ENCODE measurements around the gene RPL4.
"Not testable (repeated sequence)": the region's sequence is repeated elsewhere in the genome, so short reads cannot be mapped to it uniquely, and the experiment has no call there.

Gene RPL4

DNA sequence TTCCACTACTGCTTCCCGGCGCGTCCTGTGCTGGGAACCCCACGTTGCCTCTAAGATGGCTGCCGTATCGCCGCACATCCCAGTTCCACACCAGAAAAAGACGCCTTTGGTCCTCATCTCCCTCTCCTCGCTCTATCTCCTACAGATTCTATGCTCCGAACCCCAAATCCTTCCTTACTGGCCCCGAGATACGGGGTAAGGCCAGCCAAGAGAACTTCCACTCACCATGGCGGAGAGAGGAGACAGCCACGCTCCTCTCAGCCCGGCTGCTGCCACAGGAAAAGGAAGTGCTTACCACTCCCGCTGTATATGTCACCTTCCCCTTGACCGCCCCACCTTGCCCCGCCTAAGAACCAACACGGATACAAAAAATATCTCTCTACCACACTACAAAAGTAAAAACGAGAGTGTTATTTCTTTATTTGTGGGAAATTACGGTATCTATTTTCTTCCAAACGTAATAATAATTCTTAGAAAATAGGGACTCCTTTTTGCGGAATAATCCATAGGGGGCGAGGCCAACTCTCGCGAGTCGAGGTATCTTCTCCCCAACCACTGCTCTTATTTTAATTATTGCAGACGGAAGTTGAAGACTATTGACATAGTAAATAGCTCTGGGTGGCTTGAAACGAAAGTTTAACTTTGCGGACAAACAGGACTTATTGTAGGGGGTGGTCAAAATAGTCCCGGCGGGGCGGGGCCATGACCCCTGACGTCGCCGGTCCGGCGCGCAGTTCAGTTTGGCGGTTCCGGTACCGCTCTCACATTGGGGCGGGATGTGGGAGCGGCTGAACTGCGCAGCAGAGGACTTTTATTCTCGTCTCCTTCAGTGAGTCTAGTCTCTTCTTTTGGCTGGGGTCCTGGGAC is at the start of gene RPL4, which contains the start of gene ZWILCH:
Gene RPL4 (minus strand): TSS at position 293 of the 867 bp plus-strand sequence. CDS start 65 bp downstream, at position 228.
Gene ZWILCH (plus strand): TSS at position 764 of the 867 bp plus-strand sequence. CDS start 13 bp downstream, at position 777.
- DNase-seq, result peak; percentile 78

DNA sequence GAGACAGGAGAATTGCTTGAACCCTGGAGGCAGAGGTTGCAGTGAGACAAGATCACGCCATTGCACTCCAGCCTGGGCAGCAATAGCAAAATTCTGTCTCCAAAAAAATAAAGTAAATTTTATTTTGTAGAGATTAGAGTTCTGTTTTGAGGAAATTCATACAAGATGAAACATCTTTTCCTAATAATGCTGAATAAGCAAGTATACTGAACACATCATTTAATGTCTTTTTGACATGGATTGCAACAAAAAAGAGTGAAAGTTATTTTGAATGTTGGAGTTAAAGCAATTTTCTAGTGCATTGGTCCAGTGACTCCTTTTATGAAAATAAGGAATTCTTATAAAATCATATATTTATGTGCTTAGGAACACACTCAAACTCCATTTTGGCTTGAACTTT is 40.6 kb upstream of the RPL4 start:
- DNase-seq, result no peak

DNA sequence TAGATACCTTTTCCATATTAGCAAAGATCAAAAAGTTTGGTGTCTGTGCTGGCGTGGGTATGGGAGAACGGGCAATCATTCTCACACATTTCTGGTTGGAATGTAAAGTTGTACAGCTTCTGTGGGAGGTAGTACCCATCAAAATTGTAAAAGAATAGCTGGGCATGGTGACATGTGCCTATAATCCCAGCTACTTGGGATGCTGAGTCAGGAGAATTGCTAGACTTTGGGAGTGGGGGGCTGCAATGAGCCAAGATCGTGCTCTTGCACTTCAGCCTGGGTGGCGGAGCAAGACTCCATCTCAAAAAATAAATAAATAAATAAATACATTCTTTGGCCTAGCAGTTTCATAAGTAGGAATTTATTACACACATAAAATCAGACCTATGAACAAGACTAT is 38.2 kb upstream of the RPL4 start:
- DNase-seq, result no peak

DNA sequence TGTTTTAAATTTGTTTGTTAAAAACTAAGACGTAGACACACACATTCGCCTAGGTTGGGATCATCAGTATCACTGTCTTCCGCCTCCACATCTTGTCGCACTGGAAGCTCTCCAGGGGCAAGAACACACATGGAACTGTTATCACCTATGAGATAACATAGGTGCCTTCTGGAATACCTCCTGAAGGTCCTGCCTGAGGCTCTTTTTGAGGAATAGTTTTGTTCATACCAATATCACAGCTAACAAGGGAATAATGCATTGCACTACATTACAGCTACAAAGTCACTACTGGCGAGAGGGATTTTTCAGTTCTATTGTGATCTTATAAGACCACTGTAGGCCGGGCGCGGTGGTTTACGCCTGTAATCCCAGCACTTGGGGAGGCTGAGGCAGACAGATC is 30.4 kb upstream of the RPL4 start:
- no peak for DNase-seq

DNA sequence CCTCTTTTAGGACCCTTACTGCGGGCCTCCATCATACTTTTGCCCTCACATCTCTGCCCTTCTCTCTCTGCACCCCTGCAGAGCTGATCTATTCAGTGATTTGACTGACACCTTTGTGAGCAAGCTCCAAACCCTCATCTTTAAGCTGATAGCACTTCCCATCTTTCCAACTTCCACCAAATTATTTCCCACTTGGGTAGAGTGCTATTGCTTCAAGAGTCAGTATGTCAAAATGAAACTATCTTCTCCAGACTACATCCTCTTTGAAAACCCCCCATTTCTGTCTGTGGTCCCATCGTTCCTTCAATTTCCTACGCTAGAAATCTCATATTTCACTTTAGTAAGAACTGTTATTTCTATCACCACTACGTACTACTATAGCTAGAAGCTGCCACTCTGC is 20.2 kb upstream of the RPL4 start:
- DNase-seq, result no peak

DNA sequence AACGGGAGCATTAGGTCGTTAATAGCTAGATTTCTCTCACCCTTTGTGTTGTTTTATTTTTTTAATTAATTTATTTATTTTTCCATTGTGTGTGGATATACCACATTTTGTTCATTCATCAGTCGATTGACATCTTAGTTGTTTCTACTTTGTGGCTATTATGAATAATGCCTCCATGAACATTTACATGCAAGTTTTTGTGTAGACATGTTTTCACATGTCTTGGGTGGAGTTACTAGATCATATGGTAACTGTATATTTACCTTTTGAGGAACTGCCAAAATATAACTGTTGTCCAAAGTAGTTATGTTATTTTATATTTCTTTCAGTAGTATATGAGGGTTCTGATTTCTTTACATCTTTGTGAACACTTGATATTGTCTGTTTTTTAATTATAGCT is 19.3 kb upstream of the RPL4 start:
- DNase-seq, result no peak

DNA sequence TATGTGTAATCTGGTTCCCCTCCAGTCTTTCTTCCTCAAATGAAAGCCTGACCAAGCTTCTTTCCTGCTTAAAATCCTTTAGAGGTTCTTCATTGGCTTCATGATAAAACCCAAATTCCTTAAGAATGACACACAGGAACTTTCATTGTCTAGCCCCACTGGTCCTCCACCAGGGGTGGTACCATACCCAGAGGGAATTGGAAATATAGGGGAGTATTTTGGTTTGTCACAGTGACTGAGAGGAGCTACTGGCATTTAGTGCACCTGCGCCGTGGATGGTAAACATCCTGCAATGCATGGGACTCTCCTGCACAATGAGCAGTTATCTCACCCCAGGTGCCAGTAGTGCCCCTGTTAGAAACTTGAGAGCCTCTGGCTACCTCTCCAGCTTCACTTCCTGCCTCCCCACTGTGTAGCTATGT is 11.3 kb upstream of the RPL4 start:
- DNase-seq, result no peak

DNA sequence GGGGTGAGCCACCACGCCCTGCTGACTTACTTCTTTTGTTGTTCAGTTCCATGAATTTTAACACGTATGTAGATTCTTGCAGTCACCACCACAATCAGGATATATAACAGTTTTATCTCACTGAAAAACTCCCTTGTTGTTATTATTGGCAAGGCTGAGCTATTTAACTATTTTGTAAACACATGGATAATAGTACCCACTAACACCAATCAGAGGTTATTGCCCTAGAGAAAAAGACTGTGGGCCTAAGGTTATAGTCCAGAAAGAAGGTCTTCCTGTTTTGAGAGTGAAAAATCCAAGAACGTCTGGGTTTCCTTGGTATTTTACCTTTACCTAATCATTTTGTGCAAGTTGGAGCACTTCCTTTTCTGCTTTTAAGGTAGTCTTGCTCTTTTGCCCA is 9.9 kb upstream of the RPL4 start:
- DNase-seq, result no peak

DNA sequence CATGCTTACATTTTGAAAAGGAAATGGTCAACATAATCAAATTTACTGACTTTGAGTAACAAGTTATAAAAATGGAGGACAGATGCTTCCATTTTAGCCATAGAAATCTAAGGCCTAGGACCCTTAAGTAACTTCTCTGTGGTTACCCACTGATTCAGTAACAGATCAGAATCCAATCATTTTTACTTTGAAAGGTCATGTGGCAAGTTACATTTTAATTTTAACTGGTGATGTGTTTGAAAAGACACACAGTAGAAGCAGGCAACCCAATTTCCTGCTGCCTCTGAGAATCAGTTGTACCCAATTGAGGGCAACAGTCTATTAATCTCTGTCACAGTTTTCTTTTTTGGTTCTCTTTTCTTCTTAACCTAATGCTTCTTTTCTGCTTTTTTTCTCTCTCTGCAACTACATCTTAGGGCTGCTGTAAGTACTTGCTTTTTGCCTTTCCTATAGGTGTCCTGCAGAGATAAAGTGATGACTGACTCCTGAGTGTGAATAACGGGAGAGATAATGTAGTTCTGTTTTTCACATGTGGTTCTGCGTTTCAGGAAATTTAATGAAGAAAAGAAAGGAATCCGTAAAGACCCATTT is 3.7 kb upstream of the RPL4 start:
- no peak for DNase-seq

DNA sequence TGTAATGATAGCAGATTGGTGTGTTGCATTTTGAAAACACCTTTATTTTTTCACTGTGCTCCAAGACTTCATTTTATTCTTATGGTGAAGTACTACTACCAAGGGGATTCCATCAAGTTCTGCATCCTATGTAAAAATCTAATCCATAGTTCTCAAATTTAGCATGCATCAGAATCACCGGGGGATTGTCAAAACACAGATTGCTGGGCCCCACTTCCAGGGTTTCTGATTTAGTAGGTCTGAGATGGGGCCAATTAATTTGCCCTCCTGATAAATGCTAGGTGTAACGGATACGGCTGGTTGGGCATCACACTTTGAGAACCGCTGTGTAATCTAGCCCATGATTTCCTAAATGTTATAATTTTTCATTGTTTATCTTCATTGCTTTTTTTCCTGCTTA is 1.2 kb upstream of the RPL4 start:
- no peak for DNase-seq

DNA sequence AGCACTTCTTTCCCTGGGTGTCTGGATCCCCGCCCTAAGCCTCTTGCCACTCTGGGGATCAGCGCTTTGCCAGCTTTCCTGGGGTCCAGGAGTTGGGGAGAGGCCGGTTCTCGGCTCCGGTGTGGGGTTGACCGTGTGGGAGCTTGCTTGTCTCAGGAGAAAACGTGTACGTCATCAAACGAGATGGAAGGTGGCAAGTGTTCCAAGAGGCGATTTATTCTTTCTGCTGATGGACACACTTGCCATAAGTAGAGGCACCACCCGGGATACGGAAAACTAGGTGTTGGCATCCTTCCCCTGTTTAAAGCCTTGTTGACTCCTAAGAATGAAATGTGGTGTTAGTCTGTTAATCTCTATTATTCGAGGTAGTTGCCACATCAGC is 766 bp upstream of the RPL4 start:
- DNase-seq, result peak; percentile 63

DNA sequence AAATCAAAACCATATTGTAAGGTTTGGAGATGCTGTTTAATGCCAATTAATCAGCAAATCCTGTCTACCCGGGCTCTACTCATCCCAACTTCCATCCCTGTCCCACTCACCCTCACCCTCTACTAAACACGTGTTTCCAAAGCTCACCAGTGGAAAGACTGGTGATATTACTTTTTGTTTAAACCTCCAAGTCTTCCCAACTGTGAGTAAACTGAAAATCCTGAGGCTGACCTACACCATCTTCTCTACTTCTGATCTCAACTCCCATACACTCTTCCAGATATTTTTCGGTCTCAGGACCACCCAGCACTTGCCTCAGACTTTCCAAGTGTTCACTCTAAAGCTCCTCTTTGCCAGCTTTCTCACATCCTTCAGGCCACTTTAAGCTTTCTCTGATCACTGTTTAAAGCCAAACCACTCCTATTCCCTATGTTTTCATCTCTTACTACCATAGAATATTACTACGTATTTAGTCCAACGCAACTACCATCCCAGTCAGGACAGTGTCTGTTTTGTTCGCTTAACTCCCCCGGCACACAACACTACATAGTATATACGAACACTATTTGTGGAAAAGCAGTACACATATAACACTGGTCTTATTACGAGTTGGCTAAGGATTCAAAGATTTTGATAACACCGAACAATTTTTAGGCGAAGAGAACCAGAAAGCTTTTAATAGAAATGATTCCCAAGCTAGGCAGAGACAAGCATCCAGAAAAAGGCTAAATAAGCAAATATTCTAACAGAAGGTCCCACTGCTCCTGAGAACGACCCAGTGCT is 684 bp downstream of the RPL4 start:
- no peak for DNase-seq

DNA sequence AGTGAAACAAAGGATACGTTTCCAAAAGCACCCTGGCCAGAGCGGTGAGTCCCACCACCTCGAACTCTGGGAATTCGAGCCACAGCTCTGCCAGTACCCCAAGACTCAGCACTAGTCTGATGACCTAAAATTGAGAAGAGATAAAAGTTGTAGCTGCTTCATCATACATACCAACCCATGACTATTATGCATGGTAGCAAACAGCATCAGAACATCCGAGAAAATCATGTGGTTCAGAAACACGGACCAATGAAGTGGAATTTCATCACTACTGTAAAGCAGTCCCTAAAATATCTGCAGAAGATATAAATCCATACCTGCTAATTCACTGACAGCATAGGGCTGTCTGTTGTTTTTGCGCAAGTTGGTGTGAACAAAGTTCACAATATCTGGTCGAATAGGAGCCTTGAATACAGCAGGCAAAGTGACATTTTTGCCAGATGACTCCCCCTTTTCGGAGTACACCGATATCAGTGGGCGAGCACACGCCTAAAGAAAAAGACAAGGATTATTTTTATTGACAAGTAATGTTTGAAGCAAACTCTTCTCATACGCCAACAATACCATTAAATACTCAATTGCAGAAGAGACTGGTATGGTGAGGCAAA is 1.5 kb downstream of the RPL4 start:
- DNase-seq, result not testable (repeated sequence)

DNA sequence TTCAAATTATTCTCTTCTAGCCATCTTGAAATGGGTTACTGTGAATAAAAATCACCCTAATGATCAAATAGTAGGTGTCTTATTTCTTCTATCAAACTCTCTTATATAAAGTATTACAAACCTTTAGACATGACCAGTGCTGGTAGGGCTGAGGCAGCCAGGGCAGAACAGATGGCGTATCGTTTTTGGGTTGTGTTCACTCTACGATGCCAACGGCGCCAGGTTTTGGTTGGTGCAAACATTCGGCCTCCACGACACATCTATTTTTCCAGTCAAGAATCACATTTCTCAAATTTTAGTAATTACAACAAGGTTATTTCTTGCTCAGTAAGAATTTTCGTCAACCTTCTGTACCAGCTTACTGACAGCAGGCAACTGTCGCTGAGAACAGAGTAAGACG is 2.2 kb downstream of the RPL4 start:
- no peak for DNase-seq

DNA sequence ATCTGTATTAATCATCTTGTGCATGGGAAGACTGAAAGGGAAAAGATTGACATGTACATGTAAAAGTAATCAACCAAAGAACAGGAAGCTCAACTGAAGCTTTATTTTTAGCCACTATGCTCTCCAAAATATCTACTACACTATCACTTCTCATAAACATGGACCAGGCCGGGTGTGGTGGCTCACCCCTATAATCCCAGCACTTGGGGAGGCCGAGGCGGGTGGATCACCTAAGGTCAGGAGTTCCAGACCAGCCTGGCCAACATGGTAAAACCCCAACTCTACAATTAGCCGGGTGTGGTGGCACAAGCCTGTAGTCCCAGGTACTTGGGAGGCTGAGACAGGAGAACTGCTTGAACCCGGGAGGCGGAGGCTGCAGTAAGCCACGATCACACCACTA is 4.3 kb downstream of the RPL4 start:
- DNase-seq, result not testable (repeated sequence)

DNA sequence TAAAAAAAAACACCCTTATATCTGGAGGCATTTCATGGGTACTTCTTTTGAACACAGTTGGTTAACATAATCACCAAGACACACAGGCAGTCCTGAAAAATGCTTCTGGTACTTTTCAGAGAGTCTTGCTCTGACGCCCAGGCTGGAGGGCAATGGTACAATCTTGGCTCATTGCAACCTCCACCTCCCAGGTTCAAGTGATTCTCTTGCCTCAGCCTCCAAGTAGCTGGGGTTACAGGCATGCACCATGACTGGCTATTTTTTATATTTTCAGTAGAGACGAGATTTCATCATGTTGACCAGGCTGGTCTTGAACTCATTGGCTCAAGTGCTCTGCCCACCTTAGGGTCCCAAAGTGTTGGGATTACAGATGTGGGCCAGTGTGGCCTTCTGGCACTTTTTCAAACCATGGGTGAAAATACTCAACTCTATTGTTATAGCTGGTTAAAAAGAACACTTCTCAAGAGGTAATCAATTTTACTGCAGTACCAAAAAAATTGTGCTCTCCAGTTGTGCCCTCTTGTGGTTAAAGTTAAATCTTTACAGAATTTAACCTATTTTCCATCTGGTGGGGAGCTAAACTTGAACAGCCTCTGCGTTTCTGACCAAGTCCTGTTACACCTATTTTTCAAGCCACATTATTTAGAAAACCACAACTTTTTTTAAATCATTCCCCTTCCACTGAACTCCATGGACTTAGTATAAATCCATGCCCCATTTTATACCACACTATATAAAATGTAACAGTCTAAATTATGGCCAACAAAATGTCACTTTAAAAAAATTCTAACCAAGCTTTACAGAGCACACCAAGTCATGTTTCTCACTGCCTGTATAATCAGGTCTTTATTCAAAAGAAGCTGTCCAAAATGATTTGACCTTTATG is 5.9 kb downstream of the RPL4 start:
- peak; percentile 36 for DNase-seq

DNA sequence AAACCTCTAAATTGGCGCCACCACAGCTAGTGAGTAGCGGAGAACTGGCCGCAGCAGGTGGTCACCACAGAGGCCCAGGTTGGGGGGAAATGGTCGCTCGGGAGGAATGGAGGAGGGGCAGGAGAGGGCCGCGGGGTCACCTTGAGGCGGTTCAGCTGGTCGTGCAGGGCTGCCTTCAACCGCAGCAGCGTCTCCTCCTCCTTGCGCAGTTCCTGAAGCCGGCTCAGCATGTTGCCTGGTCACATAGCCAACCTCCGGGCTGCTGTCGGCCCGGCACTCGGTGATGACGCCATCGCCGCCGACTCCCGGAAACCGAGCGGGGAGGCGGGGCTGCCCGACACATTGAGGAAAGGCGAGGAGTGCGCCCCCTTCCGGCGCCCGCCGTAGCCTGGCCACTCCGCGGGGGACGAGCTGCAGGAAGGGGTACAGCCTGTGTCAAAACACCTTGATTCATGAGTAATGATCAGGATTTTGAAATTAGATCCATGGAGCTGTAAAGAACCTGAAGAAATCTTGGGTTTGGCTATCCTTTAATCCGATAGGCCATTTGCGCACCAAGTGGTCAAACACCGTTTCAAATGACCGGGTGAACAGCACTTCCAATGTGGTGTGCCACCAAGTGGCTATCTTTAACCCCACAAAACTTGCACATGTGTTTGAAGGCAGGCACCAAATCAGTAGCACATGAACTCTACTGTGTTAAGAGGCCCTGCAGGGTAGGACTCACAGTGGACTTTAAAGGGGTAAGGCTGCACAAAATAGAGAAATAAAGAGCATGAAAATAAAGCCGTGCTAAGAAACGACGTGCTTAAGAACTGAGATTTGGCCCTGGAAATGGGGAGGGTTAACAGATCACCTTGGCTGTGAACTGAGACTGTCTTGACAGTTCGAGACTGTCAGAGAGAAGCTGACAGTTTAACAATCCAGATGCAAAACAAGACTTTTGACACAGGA is 6.9 kb downstream of the RPL4 start, which contains the start of gene SNAPC5:
Gene SNAPC5 (minus strand): TSS at position 261 of the 954 bp plus-strand sequence. CDS start 31 bp downstream, at position 230.
- DNase-seq, result peak; percentile 93

DNA sequence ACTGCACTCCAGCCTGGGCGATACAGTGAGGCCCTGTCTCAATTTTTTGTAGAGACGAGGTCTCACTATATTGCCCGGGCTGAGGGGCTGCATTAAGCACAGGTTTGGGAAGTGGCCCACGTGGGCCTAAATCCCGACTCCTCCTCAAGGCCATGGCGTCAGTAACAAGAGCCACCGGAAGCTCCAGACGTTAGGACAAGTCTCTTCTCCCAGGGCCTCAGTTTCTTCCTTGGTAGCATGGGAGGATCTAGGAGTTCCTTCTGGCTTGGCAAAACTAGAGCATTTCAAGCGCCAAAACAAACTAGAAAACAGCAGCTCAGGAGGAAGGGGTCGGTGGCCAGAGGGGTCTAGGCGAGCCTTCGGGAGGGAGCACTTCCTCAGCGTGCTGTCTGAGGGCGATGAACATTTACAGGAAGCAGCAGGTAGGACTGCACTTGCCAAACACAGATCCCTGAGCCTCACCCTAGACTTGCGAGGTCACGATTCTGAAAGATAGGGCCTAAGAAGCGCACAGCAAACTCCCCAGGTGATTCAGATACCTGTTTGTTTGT is 7.6 kb downstream of the RPL4 start:
- peak; percentile 67 for DNase-seq

DNA sequence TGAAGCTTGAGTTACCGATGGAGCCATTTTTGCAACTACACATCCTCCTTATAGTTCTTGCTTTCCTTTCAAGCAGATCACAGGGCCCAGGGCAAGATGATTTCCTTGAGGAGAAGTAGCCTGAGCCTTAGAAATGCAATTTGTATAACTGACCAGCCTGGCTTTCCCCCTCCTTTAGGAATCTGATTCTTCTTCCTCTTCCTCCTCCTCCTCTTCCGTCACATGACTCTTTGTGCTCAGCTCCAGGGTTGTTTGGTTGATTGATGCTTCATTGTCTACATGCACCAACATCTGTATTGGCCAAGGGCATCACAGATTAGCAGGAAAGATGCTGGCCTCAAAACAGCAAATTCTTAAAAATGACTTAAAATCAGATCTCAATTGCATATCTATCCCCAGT is 10.4 kb downstream of the RPL4 start:
- DNase-seq, result no peak

DNA sequence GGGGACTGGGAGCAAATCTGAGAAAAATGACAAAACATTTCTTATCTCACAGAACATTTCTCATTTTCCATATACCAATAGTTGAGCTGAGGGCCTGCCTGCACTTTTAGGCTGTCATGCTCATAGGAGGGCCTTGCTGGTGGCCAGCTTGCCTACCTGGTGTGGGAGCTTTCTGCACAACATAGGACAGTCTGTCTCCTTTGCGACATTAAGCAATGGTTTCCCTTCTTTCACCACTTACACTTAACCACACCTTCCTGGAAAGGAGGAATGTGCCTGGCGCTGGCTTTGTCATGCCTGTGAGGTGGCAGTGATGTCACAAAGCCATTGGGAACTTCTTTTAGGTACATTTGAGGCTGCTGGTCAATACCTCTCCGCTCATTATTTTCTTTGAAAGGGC is 12.8 kb downstream of the RPL4 start:
- DNase-seq, result no peak

Data from NCI-H2171 treated with DMSO at 0.1 percent for 48 hours (cell line).